MM.1S (cell line): ENCODE measurements around the gene EML1.
"Not testable (repeated sequence)": the region's sequence is repeated elsewhere in the genome, so short reads cannot be mapped to it uniquely, and the experiment has no call there.

Source experiments
- CTCF ChIP-seq: fragments of 300-600 bp; sonication (generic); IDR thresholded peaks from 2 replicates; pipeline ENCODE4 v1.5.1; 2016; ENCODE audit warnings: antibody characterized with exemption, low read length, mixed read lengths
- EZH2 ChIP-seq: fragments of 300-600 bp; sonication (generic); optimal IDR thresholded peaks from 2 replicates; pipeline ENCODE3; 2017; ENCODE audit warnings: low read depth, mild to moderate bottlenecking, antibody characterized with exemption, low read length, mixed read lengths
- EZH2phosphoT487 ChIP-seq: fragments of 300-600 bp; sonication (generic); IDR thresholded peaks from 2 replicates; pipeline ENCODE4 v1.6.1; 2018; ENCODE audit warnings: antibody characterized with exemption, low read length

- TF ChIP-seq CTCF, EZH2, EZH2phosphoT487: not testable (repeated sequence)
These were observed 30.3 kb upstream of the EML1 start for GRCh38 chr14:99762911-99763310.
